Osteoblast (primary cell): ENCODE results near the gene SLC30A3. TPM values are rescaled to one million over a fixed set of nuclear protein-coding genes. Genes with fewer than 3 reads are reported as not detected.

ENCODE experiments used
- DNase-seq: peaks from one replicate; pipeline ENCODE4 v3.0.0; 2011; ENCODE audit warnings: low spot score, mixed read lengths; ENCODE audit not compliant: insufficient read length; ENCODE audit errors: missing footprints
- H2AFZ ChIP-seq: 2 replicates; pipeline ENCODE4 v1.6.0; 2011; ENCODE audit warnings: mild to moderate bottlenecking, low read length
- H3K27ac ChIP-seq: 2 replicates; pipeline ENCODE4 v1.5.1; 2011; ENCODE audit warnings: mild to moderate bottlenecking, low read depth, low read length, moderate library complexity
- H3K27me3 ChIP-seq: 2 replicates; pipeline ENCODE4 v1.6.0; 2012; ENCODE audit warnings: mild to moderate bottlenecking, control low read depth, inconsistent platforms, low read length, moderate library complexity; ENCODE audit not compliant: insufficient read depth
- H3K36me3 ChIP-seq: 2 replicates; pipeline ENCODE4 v1.5.1; 2011; ENCODE audit warnings: mild to moderate bottlenecking, low read length, control low read depth, moderate library complexity; ENCODE audit not compliant: insufficient read depth
- H3K4me1 ChIP-seq: 2 replicates; pipeline ENCODE4 v1.5.1; 2011; ENCODE audit warnings: mild to moderate bottlenecking, low read length, control low read depth, moderate library complexity; ENCODE audit not compliant: insufficient read depth
- H3K4me2 ChIP-seq: 2 replicates; pipeline ENCODE4 v1.6.0; 2011; ENCODE audit warnings: mild to moderate bottlenecking, low read length; ENCODE audit not compliant: insufficient read depth
- H3K4me3 ChIP-seq: fragments of 200-600 bp; sonication (generic); 3 replicates; pipeline ENCODE4 v1.5.1; 2012; ENCODE audit warnings: mild to moderate bottlenecking, low read length, inconsistent platforms; ENCODE audit not compliant: insufficient read depth
- H3K79me2 ChIP-seq: 2 replicates; pipeline ENCODE4 v1.6.0; 2012; ENCODE audit warnings: mild to moderate bottlenecking, low read length, control low read depth, inconsistent platforms; ENCODE audit not compliant: insufficient read depth
- H3K9me3 ChIP-seq: 2 replicates; pipeline ENCODE4 v1.5.1; 2011; ENCODE audit warnings: low read depth, low read length, control low read depth
- H4K20me1 ChIP-seq: 2 replicates; pipeline ENCODE4 v1.6.0; 2012; ENCODE audit warnings: mild to moderate bottlenecking, low read length, control low read depth; ENCODE audit not compliant: insufficient read depth
- total RNA-seq: library from RNA; depleted of rRNA; stranded (reverse); fragments of >200 nt; gene quantifications from 2 replicates; pipeline ENCODE4 v1.2.3, GENCODE V29; 2012
- TF ChIP-seq, protein P1 (sequence below): IDR thresholded peaks from 2 replicates; pipeline ENCODE4 v1.5.1; 2011; ENCODE audit warnings: mild to moderate bottlenecking, low read depth, low read length, moderate library complexity; ENCODE audit errors: extremely low read depth

The SLC30A3 gene
- total RNA-seq, 1 donor: under 0.01 TPM

GRCh38 chr2:27204566-27204965 lies 58.3 kb downstream of the SLC30A3 start:
- Histone ChIP-seq H3K27ac (no peak overlapping the region), H3K36me3 (peaks cover 43% of the 10 kb centered on the region), H3K4me3 (no peak overlapping the region), H3K4me2 (no peak overlapping the region), H3K79me2 (no peaks in the 10 kb centered on the region), H4K20me1 (no peaks in the 10 kb centered on the region), H3K9me3 (no peaks in the 10 kb centered on the region), H3K4me1 (no peaks in the 10 kb centered on the region), H3K27me3 (no peaks in the 10 kb centered on the region), H2AFZ (no peak overlapping the region)
- DNase-seq: peak; percentile 53
- TF ChIP-seq, protein P1, sequence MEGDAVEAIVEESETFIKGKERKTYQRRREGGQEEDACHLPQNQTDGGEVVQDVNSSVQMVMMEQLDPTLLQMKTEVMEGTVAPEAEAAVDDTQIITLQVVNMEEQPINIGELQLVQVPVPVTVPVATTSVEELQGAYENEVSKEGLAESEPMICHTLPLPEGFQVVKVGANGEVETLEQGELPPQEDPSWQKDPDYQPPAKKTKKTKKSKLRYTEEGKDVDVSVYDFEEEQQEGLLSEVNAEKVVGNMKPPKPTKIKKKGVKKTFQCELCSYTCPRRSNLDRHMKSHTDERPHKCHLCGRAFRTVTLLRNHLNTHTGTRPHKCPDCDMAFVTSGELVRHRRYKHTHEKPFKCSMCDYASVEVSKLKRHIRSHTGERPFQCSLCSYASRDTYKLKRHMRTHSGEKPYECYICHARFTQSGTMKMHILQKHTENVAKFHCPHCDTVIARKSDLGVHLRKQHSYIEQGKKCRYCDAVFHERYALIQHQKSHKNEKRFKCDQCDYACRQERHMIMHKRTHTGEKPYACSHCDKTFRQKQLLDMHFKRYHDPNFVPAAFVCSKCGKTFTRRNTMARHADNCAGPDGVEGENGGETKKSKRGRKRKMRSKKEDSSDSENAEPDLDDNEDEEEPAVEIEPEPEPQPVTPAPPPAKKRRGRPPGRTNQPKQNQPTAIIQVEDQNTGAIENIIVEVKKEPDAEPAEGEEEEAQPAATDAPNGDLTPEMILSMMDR: no peak

GRCh38 chr2:27203741-27204140 lies 59.1 kb downstream of the SLC30A3 start:
- TF ChIP-seq, protein P1: no peak
- Histone ChIP-seq H3K4me2 (no peak overlapping the region), H3K36me3 (peaks cover 34% of the 10 kb centered on the region)

More at GRCh38 chr2:27203741-27204140, 59.1 kb downstream of the SLC30A3 start:
- Histone ChIP-seq H3K4me1 (no peaks in the 10 kb centered on the region), H3K27me3 (no peaks in the 10 kb centered on the region), H3K9me3 (no peaks in the 10 kb centered on the region), H3K4me3 (no peak overlapping the region), H3K79me2 (no peaks in the 10 kb centered on the region), H4K20me1 (no peaks in the 10 kb centered on the region), H2AFZ (no peak overlapping the region), H3K27ac (no peak overlapping the region)
- DNase-seq: peak; percentile 22

Other genes starting within 250 kb of the SLC30A3 start
- 50.3 and 50.7 TPM in 2 replicates for gene TMEM214, start 230.1 kb downstream of the SLC30A3 start, total RNA-seq
- gene AGBL5, start 211.4 kb downstream of the SLC30A3 start, total RNA-seq: 24.6 and 26.8 TPM in 2 replicates
- 202 and 235 TPM in 2 replicates for gene OST4, start 191.4 kb downstream of the SLC30A3 start, total RNA-seq
- 137 and 138 TPM in 2 replicates for gene EMILIN1, start 184.4 kb downstream of the SLC30A3 start, total RNA-seq
- gene KHK, start 176.3 kb downstream of the SLC30A3 start, total RNA-seq: 0.29 and 0.36 TPM in 2 replicates
- gene CGREF1, start 143.9 kb downstream of the SLC30A3 start, total RNA-seq: 6.8 and 14.5 TPM in 2 replicates
- gene ABHD1, start 139.2 kb downstream of the SLC30A3 start, total RNA-seq: under 0.01 TPM in 2 replicates
- 42.4 and 45.2 TPM in 2 replicates for gene PREB, start 128.4 kb downstream of the SLC30A3 start, total RNA-seq
- not detected in 2 replicates for gene PRR30, start 123.6 kb downstream of the SLC30A3 start, total RNA-seq
- not detected in 2 replicates for gene TCF23, start 114.0 kb downstream of the SLC30A3 start, total RNA-seq
- 187 and 198 TPM in 2 replicates for gene ATRAID, start 51.0 kb downstream of the SLC30A3 start, total RNA-seq
- 14.1 TPM in 2 replicates for gene SLC5A6, start 50.8 kb downstream of the SLC30A3 start, total RNA-seq
- 28.6 and 30.8 TPM in 2 replicates for gene CAD, start 45.7 kb downstream of the SLC30A3 start, total RNA-seq
- gene DNAJC5G, start 12.4 kb upstream of the SLC30A3 start, total RNA-seq: not detected in 2 replicates
- gene TRIM54, start 19.4 kb upstream of the SLC30A3 start, total RNA-seq: not detected in 2 replicates
- 0.36 and 1.2 TPM in 2 replicates for gene UCN, start 45.4 kb upstream of the SLC30A3 start, total RNA-seq
- 98.8 and 112 TPM in 2 replicates for gene MPV17, start 60.0 kb upstream of the SLC30A3 start, total RNA-seq
- gene GTF3C2, start 93.7 kb upstream of the SLC30A3 start, total RNA-seq: 32.7 and 34.4 TPM in 2 replicates
- 19.2 and 24.2 TPM in 2 replicates for gene EIF2B4, start 107.3 kb upstream of the SLC30A3 start, total RNA-seq
- gene SNX17, start 107.6 kb upstream of the SLC30A3 start, total RNA-seq: 152 and 165 TPM in 2 replicates
- gene ZNF513, start 117.7 kb upstream of the SLC30A3 start, total RNA-seq: 6.2 and 8.3 TPM in 2 replicates
- gene PPM1G, start 146.5 kb upstream of the SLC30A3 start, total RNA-seq: 56.6 and 65.5 TPM in 2 replicates
- 147 and 151 TPM in 2 replicates for gene NRBP1, start 165.6 kb upstream of the SLC30A3 start, total RNA-seq
- gene KRTCAP3, start 179.3 kb upstream of the SLC30A3 start, total RNA-seq: under 0.01 and 0.72 TPM in 2 replicates
- 33.3 and 35.5 TPM in 2 replicates for gene IFT172, start 226.7 kb upstream of the SLC30A3 start, total RNA-seq
- gene FNDC4, start 232.2 kb upstream of the SLC30A3 start, total RNA-seq: 21.2 and 21.4 TPM in 2 replicates
- 1.2 and 1.4 TPM in 2 replicates for gene GCKR, start 233.8 kb upstream of the SLC30A3 start, total RNA-seq